GM12801 (cell line): Measurements from ENCODE around the gene PLD2.

Source experiments
- CTCF ChIP-seq: IDR thresholded peaks from one replicate; pipeline ENCODE4 v1.5.1; 2011; ENCODE audit warnings: control low read depth; ENCODE audit not compliant: insufficient read length; ENCODE audit errors: extremely low read depth

The PLD2 gene

GRCh38 chr17:4806777-4807604, at the start of gene PLD2:
Gene PLD2 (plus strand): TSS chr17:4807152. CDS start chr17:4807773, 621 bp downstream.
- TF ChIP-seq CTCF, result no peak

- TF ChIP-seq CTCF, result no peak
These were observed 47.1 kb upstream of the PLD2 start for GRCh38 chr17:4759776-4760236.

DNA sequence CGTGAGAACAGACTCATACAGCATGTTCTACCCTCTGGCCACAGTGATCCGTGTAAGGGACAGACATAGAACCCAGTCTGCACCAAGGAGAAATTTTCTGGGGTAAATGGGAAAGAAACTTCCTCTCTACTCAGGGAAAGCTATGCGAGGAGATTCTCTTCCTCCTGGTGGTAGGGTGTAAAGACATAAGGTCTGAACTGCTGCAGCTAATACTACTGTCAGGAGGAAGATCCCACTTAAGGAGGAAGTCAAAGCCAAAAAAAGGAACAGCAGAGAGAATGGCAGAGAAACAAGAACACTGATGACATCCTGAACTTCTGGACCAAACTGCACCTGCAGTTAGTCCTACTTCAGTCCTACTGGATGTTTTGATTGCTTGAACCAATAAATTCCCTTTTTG, 42.4 kb upstream of the PLD2 start:
- no peak for TF ChIP-seq CTCF

- no peak for TF ChIP-seq CTCF
These were observed 40.8 kb upstream of the PLD2 start for GRCh38 chr17:4766201-4766600.

GRCh38 chr17:4766723-4767122, 40.2 kb upstream of the PLD2 start:
- TF ChIP-seq CTCF, result no peak

DNA sequence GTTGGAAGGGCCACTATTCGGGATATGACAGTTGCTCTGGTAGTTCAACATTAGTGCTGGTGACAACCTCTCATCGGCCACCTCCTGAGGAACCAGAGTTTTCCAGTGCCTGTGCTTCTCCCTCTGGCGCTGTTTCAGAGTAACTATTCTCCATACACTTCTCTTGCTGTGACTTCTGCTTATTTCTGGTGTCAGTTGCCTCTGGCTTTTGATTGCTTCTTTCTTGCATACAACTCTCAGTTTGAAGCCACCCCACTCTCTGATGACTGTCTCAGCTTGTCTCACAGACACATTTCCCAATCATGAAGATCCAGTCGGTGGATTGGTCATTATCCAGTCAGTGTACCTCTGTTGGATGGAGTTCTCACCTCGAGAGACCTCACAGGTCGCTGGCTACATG, 38.7 kb upstream of the PLD2 start:
- TF ChIP-seq CTCF, result no peak

DNA sequence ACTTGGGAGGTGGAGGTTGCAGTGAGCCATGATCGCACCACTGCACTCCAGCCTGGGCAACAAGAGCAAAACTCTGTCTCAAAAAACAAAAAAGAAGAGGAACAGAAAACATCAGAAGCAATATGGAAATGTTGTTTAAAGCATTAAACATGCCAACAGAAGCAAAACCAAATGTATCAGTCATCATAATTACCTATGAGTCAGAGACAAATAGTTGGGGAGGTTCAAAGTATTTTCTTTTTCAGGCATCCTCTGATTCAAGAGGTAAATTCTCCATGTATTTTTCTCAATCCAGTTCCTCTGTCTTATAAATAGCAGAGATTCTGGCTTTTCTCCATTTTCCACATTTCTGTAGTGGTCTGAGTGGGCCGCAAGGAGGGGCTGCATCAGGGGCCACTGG, 37.3 kb upstream of the PLD2 start:
- TF ChIP-seq CTCF, result no peak
